ENCODE data around the gene ATP11A.

The ATP11A gene

DNA sequence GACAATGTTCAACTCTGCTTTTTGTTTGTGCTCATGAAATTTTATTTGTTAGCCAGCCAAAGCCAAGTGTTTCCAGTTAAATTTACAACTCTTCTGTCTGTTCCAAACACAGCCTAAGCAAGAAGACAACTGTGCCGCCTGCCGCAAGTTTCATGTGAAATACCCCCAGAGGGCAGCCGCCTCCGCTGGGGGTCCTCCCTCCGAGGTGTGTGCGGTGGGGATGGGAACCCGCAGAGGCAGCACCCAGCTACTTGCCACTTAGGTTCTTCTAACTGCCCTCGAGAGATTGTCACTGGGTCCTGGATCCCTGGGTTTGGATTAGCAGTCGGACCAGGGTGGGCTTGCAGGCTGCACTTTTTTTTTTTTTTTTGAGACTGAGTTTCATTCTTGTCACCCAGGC is 28.5 kb downstream of the ATP11A start:
- H3K4me3 ChIP-seq (ENCODE audit: low read length), result no peak overlapping the region
- DNase-seq (ENCODE audit: low read depth, low spot score), result no peak

DNA sequence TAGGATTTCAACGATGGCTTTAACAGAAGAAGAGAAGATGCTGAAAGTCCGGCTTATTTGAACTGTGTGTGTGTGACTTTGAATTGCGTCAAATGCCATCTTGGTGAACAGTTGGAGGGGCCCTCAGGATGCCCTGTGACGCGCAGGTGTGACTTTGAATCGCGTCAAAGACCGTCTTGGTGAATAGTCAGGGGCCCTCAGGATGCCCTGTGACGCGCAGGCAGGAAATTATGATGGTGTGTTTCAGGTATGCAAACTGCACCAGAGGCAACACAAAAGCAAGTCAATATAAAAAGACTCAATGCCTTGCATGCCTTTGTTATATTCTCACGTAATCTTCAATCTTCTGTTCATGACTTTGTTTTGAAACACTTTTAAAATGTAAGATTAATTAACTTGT is 29.2 kb downstream of the ATP11A start:
- DNase-seq (ENCODE audit: low read depth, low spot score), result no peak
- H3K4me3 ChIP-seq (ENCODE audit: low read length), result no peak overlapping the region

- no peak for DNase-seq (ENCODE audit: low read depth, low spot score)
- H3K4me3 ChIP-seq (ENCODE audit: low read length), result no peak overlapping the region
Measured at GRCh38 chr13:112719556-112719955, 29.7 kb downstream of the ATP11A start.

DNA sequence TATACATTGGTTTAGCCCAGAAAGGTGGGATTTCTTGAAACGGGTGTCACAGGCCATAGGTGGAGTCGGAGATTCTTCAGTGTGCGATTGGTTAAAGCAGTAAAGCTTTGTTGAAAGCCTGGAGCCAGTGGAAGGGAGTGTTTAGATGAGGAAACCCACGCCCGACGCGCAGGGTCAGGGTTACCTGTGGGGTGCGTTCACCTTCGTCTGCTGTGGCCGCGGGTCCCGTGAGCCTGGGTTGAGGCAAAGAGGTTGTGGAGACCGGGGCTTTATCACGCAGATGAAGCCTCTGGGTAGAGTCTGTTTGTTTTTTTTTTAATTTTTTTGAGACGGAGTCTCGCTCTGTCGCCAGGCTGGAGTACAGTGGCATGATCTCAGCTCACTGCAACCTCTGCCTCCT is 30.4 kb downstream of the ATP11A start:
- no peak for DNase-seq (ENCODE audit: low read depth, low spot score)

DNA sequence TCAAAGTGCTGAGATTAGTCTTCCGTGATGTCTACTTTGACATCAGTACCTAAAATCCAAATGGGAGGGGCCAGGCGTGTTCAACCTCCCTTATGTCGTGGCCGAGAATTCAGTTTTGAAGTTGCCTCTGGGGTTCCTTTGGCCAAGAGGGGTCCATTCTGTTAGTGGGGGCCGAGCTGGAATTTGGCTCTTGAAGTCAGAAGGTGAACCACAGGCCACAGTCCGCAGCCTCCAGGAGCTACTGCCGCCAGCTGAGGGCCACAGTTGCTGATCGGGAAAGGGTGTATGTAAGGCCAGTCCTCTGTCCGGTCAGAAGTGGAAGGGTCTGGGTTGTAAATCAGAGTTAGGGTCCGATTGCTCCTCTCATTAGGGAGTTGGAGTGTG is 31.0 kb downstream of the ATP11A start:
- DNase-seq (ENCODE audit: low read depth, low spot score), result no peak
- no peak overlapping the region for H3K4me3 ChIP-seq (ENCODE audit: low read length)

More for the DNA sequence above, 30.4 kb downstream of the ATP11A start:
- H3K4me3 ChIP-seq (ENCODE audit: low read length), result no peak overlapping the region

GRCh38 chr13:112721198-112722104 is 31.6 kb downstream of the ATP11A start:
- DNase-seq (ENCODE audit: low read depth, low spot score), result no peak
- no peak overlapping the region for H3K4me3 ChIP-seq (ENCODE audit: low read length)

DNA sequence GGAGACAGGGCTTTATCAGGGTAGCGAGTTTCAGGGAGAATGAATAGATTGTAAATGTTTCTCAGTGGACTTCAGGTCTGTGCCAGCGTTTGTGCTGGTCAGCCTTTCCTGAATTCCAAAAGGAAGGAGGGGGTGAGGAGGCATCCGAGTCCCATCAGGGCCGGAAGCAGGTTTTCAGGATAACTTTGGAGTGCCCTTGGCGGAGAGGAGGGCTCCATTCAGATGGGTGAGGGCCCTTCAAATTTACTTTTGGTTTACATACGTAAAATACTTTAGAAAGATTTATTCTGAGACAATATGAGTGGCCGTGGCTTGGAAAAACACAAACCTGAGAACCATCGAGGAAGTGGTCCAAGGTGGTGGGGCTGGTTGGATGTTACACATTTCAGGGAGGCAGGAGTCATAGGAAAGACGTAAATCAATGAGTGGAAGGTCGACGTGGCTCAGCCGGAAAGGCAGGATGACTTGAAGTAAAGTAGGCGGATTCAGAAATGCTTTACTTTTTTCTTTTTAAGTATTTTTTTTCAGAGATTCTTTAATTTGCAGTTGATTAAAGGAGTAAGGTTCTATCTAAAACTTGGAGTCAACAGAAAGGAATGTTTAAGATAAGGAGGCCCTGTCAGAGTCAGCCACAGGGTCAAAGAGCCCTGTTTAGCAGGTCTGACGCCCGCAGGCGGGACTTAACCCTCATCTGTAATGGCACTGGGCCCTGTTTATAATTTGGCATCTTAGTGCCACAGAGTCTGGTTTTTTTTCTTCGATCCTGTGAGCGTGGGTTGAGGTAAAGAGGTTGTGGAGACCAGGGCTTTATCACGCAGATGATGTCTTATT is 32.8 kb downstream of the ATP11A start:
- no peak overlapping the region for H3K4me3 ChIP-seq (ENCODE audit: low read length)
- DNase-seq (ENCODE audit: low read depth, low spot score), result peak; percentile 25

DNA sequence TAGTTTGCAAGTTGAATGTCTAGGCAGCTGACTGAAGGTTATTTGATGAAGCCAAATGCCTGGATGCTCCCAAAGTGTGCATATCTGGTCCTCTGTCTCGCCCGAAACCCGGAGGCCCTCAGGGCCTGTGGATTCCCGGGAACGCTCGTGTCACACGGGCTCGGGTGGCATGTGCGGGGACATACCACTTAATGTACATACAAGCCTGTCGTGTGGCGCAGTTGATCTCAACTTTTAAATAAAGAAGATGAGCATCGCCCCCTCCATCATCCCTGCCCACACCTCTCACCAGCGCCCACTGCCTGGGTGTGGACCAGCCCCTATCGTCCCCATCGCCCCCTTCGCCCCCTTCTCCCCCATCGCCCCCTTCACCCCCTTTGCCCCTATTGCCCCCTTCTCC is 33.9 kb downstream of the ATP11A start:
- no peak for DNase-seq (ENCODE audit: low read depth, low spot score)
- no peak overlapping the region for H3K4me3 ChIP-seq (ENCODE audit: low read length)

- DNase-seq (ENCODE audit: low read depth, low spot score), result no peak
- H3K4me3 ChIP-seq (ENCODE audit: low read length), result peak overlapping the region; percentile 32; the same call in 1 of the 2 replicates
Measured at GRCh38 chr13:112724788-112725345, 35.0 kb downstream of the ATP11A start.

DNA sequence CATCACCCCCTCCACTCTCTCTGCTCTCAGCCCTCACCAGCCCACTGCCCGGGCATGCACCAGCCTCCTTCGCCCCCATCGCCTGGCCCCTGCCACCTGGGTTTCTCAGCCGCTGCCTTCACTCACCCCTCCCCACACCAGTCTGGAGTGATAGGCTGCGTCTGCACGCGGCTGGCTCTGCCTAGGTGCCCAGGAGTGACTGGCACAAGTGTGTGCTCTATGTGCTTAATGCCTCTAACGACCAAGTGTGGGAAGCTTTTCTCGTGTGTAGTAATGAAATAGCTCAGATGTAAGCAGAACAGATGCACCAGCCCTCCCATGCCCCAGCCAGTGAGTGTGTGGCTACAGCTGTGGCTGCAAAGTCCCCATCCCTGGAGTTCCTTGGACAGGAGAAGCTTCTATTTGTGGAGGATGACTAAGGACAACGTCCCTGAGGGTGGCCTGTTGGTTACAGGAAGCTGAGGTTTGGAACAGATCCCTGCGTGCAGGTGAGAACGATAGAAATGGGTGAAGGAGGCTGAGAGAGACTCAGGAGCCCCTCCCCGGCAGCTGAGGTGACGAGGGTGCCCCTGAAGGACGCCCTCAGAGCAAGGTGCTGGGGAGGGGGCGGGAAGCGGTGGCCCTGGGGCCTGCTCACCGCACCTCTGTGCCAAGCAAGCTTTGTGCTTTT is 35.6 kb downstream of the ATP11A start:
- H3K4me3 ChIP-seq (ENCODE audit: low read length), result peak overlapping the region; percentile 32
- peak; percentile 71 for DNase-seq (ENCODE audit: low read depth, low spot score)

DNA sequence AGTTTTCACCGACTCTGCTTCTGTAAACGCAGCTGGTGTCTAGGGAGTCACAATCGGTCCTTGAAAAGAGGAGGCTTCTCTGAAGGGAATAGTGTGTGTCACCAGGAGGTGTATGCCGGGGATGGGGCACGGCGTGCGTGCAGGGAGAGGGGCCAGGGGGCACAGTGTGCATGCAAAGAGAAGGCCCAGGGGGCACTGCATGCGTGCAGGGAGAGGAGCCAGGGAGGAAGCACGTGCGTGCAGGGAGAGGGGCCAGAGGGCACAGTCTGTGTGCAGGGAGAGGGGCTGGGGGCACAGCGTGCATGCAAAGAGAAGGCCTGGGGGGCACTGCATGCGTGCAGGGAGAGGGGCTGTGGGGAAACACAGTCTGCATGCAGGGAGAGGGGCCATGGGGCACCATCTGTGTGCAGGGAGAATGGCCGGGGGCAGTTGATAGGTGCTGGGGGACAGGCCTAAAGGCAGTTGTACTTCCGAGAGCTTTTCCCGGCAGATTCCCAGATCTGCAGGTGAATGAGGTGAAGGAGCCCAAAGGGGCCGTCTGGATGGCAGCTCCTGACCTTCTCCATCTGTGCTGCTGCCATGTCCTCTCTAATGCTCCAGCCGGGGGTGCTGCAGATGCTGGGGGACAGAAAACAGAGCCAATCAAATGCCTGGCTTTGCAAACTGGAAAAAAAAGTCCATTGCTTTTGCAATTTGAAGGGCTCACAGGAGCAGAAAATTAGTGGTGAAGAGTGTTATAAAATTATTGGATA is 36.4 kb downstream of the ATP11A start:
- no peak for DNase-seq (ENCODE audit: low read depth, low spot score)
- H3K4me3 ChIP-seq (ENCODE audit: low read length), result peak overlapping the region; percentile 32

- DNase-seq (ENCODE audit: low read depth, low spot score), result no peak
- H3K4me3 ChIP-seq (ENCODE audit: low read length), result no peak overlapping the region
Measured at GRCh38 chr13:112727581-112727980, 37.7 kb downstream of the ATP11A start.

GRCh38 chr13:112728375-112729126 is 38.7 kb downstream of the ATP11A start:
- no peak overlapping the region for H3K4me3 ChIP-seq (ENCODE audit: low read length)
- no peak for DNase-seq (ENCODE audit: low read depth, low spot score)

DNA sequence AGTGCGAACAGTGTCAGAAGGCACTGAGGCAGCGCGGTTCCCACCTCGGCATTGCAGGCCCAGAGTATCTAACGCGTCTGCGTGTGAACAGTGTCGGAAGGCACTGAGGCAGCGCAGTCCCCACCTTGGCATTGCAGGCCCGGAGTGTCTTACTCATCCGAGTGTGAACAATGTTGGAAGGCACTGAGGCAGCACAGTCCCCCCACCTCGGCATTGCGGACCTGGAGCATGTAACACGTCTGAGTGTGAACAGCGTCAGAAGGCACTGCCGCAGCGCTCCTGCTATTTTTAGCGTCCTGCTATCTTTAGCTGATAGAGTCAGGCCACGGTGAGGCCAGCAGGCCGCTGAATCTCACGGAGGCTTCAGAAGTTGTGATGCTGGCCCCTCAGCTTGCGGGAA is 39.6 kb downstream of the ATP11A start:
- H3K4me3 ChIP-seq (ENCODE audit: low read length), result no peak overlapping the region
- DNase-seq (ENCODE audit: low read depth, low spot score), result no peak

DNA sequence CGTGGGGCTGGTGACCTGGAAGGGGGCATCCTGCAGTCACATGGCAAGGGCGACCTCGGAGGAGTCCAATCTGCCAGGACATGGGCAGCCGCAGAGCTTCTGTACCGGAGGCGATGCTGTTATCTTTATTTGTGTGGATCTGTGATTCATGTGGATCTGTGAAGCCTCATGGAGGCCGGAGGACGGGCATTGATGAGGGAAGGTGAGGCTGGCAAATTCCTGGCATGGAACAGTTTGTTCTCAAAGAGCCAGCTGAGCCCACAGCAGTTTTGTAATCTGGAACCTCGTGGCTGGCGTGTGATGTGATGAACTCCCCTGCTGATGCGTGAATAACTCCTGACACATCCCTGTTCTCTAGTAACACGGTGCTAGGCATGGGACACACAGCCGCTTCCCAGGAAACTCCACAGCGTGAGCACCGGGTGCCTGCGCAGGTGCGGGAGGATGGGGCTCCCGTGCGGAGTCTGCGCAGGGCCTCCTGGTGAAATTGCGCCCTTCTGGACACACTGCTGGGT is 40.4 kb downstream of the ATP11A start:
- no peak overlapping the region for H3K4me3 ChIP-seq (ENCODE audit: low read length)
- DNase-seq (ENCODE audit: low read depth, low spot score), result no peak

- no peak overlapping the region for H3K4me3 ChIP-seq (ENCODE audit: low read length)
- no peak for DNase-seq (ENCODE audit: low read depth, low spot score)
Measured at GRCh38 chr13:112731667-112732616, 42.1 kb downstream of the ATP11A start.

DNA sequence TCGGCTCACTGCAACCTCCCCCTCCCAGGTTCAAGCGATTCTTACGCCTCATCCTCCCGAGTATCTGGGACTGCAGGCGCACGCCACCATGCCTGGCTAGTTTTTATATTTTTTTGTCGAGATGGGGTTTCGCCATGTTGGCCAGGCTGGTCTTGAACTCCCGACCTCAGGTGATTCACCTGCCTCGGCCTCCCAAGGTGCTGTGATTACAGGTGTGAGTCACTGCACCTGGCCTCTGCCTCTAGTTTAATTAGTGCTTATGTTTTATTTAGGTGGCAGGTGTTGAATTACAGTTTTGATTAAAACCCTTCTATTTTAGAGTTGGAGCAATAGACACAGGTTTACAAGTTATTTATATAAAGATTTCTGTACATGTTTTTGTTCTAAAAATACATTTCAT is 42.8 kb downstream of the ATP11A start:
- no peak for DNase-seq (ENCODE audit: low read depth, low spot score)
- H3K4me3 ChIP-seq (ENCODE audit: low read length), result no peak overlapping the region
